K562 (cell line): ENCODE data around the gene HRAS. TPM values are rescaled to one million over a fixed set of nuclear protein-coding genes. Genes with fewer than 3 reads are reported as not detected.

ENCODE experiments used
- CHAMP1 ChIP-seq: fragments of 450-650 bp; IDR thresholded peaks from 2 replicates; pipeline ENCODE4 v1.6.1; 2016; ENCODE audit warnings: mild to moderate bottlenecking
- CTCF ChIP-seq, 3 experiments: IDR thresholded peaks in 2 of 3; conservative IDR thresholded peaks in 1 of 3; 2 replicates each; pipeline ENCODE4 v1.5.1; 2011 to 2012; ENCODE audit warnings: low read length in 3 of 3, mild to moderate bottlenecking in 3 of 3, control low read depth in 2 of 3, improper control_type of control experiment in 1 of 3, inconsistent platforms in 1 of 3, low read depth in 1 of 3, mixed read lengths in 1 of 3, moderate library complexity in 1 of 3; ENCODE audit not compliant: insufficient read depth in 2 of 3
- EHMT2 ChIP-seq: fragments of 450-650 bp; IDR thresholded peaks from 2 replicates; pipeline ENCODE4 v1.6.1; 2018; ENCODE audit warnings: antibody characterized with exemption
- MCM7 ChIP-seq, 2 experiments: fragments of 450-650 bp; IDR thresholded peaks; 2 replicates each; pipeline ENCODE4 v1.6.1; 2016 to 2018
- SIN3A ChIP-seq, 2 experiments: fragments of 150-350 bp in 1 of 2; IDR thresholded peaks; 2 replicates each; pipeline ENCODE4 v1.6.1; 2011 to 2016; ENCODE audit warnings: borderline replicate concordance in 2 of 2, low read depth in 2 of 2, low read length in 2 of 2, mild to moderate bottlenecking in 2 of 2, moderate library complexity in 2 of 2; ENCODE audit not compliant: control insufficient read depth in 1 of 2
- ZNF384 ChIP-seq: IDR thresholded peaks from 2 replicates; pipeline ENCODE4 v1.6.1; 2012; ENCODE audit warnings: low read depth, low read length, improper control_type of control experiment
- ZNF707 ChIP-seq: fragments of 250-450 bp; sonication (Bioruptor Pico); conservative IDR thresholded peaks from 2 replicates; pipeline ENCODE4 v1.8.0; 2022; ENCODE audit warnings: inconsistent platforms, mild to moderate bottlenecking, moderate library complexity
- polyA plus RNA-seq, 8 experiments: library from polyadenylated mRNA; depleted of rRNA in 4 of 8; stranded (reverse) in 5 of 8; unstranded in 3 of 8; fragments of >200 nt; fragmentation: Nextera tagmentation in 2 of 8; fragmentation: Illumina TruSeq in 1 of 8; extraction: Ambion mirVana in 2 of 8; extraction: Trizol in 1 of 8; gene quantifications; 2 replicates each; pipeline versions ENCODE4 v1.2.1 to v1.2.3, GENCODE V29; 2011 to 2014; ENCODE audit warnings: inconsistent platforms in 1 of 8, missing spikeins in 1 of 8
- total RNA-seq, 7 experiments: library from RNA; depleted of rRNA in 6 of 7; stranded (reverse); fragments of >200 nt in 6 of 7; fragmentation: Illumina TruSeq in 2 of 7; extraction: Trizol in 2 of 7; gene quantifications; 2 replicates each; pipeline versions ENCODE4 v1.2.1 to v1.2.3, GENCODE V29; 2011 to 2021; ENCODE audit warnings: low replicate concordance in 1 of 7

Gene HRAS
- total and polyA plus RNA-seq, 9 of the 15 experiments (the other 6 are each of a cell fraction or from before 2014, with no cell fraction given): 2.8 to 73.5 (median 29.6) TPM

- no peak for TF ChIP-seq CHAMP1
- no peak for TF ChIP-seq ZNF384
- no peak for TF ChIP-seq ZNF707 (CRISPR knock-in tag)
- TF ChIP-seq EHMT2: no peak
- TF ChIP-seq MCM7 (IDR thresholded peaks at IDR 0.05): no peak
- no peak for TF ChIP-seq SIN3A (IDR thresholded peaks at IDR 0.05; ENCODE audit: borderline replicate concordance in 2 of 2, control insufficient read depth in 1 of 2, low read depth in 2 of 2, low read length in 2 of 2)
- TF ChIP-seq CTCF (IDR thresholded peaks at IDR 0.05 in 2 of 3, conservative IDR thresholded peaks at IDR 0.05 in 1 of 3; ENCODE audit: insufficient read depth in 2 of 3, low read depth in 1 of 3, low read length in 3 of 3): no peak
These were observed 44.6 kb upstream of the HRAS start (continued) for GRCh38 chr11:579830-580601.
